Chondrocyte (in vitro differentiated cells): ENCODE measurements around the gene HAUS3. TPM values are rescaled to one million over a fixed set of nuclear protein-coding genes. Genes with fewer than 3 reads are reported as not detected.
A peak's percentile ranks its signal among the peaks of the same experiment; 100 is the strongest.

Experiments used
- DNase-seq: peaks from one replicate; pipeline ENCODE4 v3.0.0; 2021; ENCODE audit warnings: mixed read lengths, low spot score
- H3K27ac Mint-ChIP-seq: one replicate; pipeline ENCODE4 v1.8.0; 2021; ENCODE audit warnings: mild to moderate bottlenecking, moderate library complexity, mixed read lengths; ENCODE audit not compliant: unreplicated experiment
- H3K27me3 Mint-ChIP-seq: 2 replicates; pipeline ENCODE4 v1.8.0; 2021; ENCODE audit warnings: low read depth, mixed read lengths
- H3K36me3 Mint-ChIP-seq: 2 replicates; pipeline ENCODE4 v1.8.0; 2021; ENCODE audit warnings: low read depth, mixed read lengths
- H3K4me1 Mint-ChIP-seq: 2 replicates; pipeline ENCODE4 v1.8.0; 2021; ENCODE audit warnings: low read depth, mild to moderate bottlenecking, mixed read lengths
- H3K4me3 Mint-ChIP-seq: one replicate; pipeline ENCODE4 v1.8.0; 2021; ENCODE audit warnings: mild to moderate bottlenecking, moderate library complexity, mixed read lengths; ENCODE audit not compliant: unreplicated experiment
- H3K9me3 Mint-ChIP-seq: 2 replicates; pipeline ENCODE4 v1.8.0; 2021; ENCODE audit warnings: low read depth, mixed read lengths
- total RNA-seq: library from RNA; stranded (reverse); gene quantifications from 3 replicates; pipeline ENCODE4 v1.2.1, GENCODE V29; 2021
- TF ChIP-seq, protein P1 (sequence below): fragments of 200-600 bp; sonication (generic); IDR thresholded peaks from 2 replicates; pipeline ENCODE4 v1.5.0; 2021; ENCODE audit warnings: antibody characterized with exemption, mild to moderate bottlenecking, moderate library complexity

The HAUS3 gene
- total RNA-seq, 1 donor from 2014 or later, result 10.0 TPM

DNA sequence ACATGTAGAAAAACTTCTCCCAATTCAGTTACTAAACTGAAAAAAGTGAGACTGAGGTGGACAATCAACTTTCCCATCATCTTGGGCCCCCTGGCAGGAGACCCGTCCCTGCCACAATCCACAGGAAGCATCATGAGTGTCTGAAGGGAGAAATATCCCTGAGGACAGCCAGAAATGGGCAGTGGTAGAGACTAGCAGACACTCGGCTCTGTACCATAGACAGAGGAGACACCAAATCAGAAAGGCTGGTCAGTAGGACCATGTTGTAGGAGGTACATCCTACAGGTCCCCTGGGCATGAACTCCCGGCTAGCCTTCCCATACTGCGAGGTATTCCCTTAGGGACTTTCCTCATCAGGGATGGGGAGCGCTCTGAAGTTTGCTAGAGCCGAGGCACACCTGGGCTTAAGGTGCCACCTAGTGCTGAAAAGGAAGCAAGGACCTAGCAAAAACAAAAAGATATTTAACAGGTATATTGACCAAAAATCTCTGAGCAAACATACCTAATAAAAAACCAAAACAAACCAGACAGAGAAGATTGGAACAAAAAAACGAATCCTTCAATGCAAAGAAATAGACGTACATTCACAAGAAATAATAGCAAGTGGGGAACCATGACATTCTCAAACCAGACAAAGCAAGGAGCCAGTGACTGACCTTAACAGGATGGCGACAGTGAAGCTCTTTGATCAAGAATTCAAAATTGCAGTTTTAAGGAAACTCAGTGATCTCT, 55.6 kb downstream of the HAUS3 start:
- no peak overlapping the region for H3K27ac Mint-ChIP-seq
- no peak for DNase-seq
- no peaks in the 10 kb centered on the region for H3K4me1 Mint-ChIP-seq
- peaks cover 23% of the 10 kb centered on the region for H3K36me3 Mint-ChIP-seq
- H3K27me3 Mint-ChIP-seq, result no peaks in the 10 kb centered on the region
- H3K9me3 Mint-ChIP-seq, result peaks cover 35% of the 10 kb centered on the region
- TF ChIP-seq, protein P1, sequence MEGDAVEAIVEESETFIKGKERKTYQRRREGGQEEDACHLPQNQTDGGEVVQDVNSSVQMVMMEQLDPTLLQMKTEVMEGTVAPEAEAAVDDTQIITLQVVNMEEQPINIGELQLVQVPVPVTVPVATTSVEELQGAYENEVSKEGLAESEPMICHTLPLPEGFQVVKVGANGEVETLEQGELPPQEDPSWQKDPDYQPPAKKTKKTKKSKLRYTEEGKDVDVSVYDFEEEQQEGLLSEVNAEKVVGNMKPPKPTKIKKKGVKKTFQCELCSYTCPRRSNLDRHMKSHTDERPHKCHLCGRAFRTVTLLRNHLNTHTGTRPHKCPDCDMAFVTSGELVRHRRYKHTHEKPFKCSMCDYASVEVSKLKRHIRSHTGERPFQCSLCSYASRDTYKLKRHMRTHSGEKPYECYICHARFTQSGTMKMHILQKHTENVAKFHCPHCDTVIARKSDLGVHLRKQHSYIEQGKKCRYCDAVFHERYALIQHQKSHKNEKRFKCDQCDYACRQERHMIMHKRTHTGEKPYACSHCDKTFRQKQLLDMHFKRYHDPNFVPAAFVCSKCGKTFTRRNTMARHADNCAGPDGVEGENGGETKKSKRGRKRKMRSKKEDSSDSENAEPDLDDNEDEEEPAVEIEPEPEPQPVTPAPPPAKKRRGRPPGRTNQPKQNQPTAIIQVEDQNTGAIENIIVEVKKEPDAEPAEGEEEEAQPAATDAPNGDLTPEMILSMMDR, result peak; percentile 56
- H3K4me3 Mint-ChIP-seq, result no peak overlapping the region

DNA sequence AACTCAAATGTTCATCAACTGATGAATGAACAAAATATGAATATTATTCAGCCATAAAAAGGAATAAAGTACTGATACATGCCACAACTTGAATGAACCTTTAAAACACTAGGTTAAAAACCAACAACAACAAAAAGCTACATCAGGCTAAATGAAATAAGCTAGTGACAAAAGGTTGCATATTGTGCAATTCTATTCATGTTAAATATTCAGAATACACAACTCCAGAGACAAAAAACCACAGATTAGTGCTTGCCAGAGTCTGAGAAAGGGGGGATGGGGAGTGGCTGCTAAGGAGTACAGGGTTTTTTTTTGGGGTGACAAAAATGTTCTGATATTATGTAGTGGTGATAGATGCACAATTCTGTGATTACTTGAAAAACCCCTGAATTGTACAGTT, 58.5 kb downstream of the HAUS3 start:
- Mint-ChIP-seq H3K36me3 (peaks cover 15% of the 10 kb centered on the region), H3K4me3 (no peak overlapping the region), H3K27me3 (no peaks in the 10 kb centered on the region), H3K4me1 (no peaks in the 10 kb centered on the region), H3K9me3 (peaks cover 26% of the 10 kb centered on the region), H3K27ac (no peak overlapping the region)
- DNase-seq, result no peak
- TF ChIP-seq, protein P1, result no peak

DNA sequence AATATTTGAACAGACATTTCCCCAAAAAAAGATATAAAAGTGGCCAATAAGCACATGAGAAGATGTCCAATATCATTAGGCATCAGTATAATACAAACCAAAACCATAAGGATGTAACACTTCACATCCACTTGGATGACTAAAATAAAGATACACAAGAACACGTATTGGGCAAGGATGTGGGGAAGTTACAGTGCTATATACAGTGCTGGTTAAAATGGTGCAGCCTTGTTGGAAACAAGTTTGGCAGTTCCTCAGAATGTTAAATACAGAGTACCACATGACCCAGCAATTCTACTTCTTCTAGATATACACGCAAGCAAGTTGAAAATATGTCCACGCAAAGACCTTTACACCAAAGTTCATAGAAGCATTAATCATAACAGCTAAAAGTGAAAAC, 58.9 kb downstream of the HAUS3 start:
- H3K27me3 Mint-ChIP-seq, result no peaks in the 10 kb centered on the region
- H3K9me3 Mint-ChIP-seq, result peaks cover 25% of the 10 kb centered on the region
- TF ChIP-seq, protein P1, result no peak
- H3K4me3 Mint-ChIP-seq, result no peak overlapping the region
- no peaks in the 10 kb centered on the region for H3K4me1 Mint-ChIP-seq
- H3K27ac Mint-ChIP-seq, result no peak overlapping the region
- peaks cover 16% of the 10 kb centered on the region for H3K36me3 Mint-ChIP-seq
- DNase-seq, result no peak

DNA sequence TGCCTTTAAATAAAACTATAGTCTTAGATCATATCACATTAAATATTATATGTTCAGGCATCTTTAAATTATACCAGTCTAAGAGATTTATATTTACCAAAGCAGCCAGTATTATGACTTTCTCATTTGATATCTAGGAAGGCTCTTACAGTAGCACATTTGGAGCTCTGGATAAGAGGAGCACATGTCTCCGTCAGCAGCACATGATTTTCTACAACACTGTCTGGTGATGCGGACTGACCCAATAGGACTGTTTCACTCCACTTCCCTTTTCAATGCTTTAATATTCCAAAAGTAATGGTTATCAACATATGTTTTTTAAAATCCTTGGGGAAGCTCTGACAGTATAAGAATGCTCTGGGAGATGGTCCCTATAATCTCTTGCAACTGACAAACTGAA, 61.5 kb downstream of the HAUS3 start:
- Mint-ChIP-seq H3K4me1 (no peaks in the 10 kb centered on the region), H3K36me3 (peaks cover 7% of the 10 kb centered on the region), H3K27me3 (no peaks in the 10 kb centered on the region), H3K4me3 (no peak overlapping the region), H3K27ac (no peak overlapping the region), H3K9me3 (peaks cover 8% of the 10 kb centered on the region)
- DNase-seq, result no peak
- TF ChIP-seq, protein P1, result no peak

DNA sequence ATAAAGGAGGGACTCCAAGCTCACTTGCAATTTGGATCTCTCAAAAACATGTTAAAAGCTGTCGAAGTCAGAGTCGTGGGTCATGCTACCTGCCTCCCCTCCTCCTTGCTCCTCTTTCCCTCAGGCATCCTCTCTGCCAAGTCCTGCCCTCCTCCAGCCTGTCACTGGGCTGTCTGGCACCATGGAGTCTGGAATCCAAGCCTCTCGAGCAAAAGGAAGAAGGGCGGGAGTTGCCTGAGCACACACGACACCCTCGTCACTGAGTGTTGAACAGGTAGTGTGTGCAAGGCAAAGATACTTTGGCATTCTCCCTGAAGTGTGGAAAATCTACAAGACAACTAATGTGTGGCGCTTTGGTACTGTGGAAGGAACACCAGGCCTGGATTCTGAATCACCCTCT, 62.2 kb downstream of the HAUS3 start:
- Mint-ChIP-seq H3K27me3 (no peaks in the 10 kb centered on the region), H3K9me3 (peaks cover 8% of the 10 kb centered on the region), H3K27ac (no peak overlapping the region), H3K4me1 (no peaks in the 10 kb centered on the region), H3K36me3 (peaks cover 10% of the 10 kb centered on the region), H3K4me3 (no peak overlapping the region)
- TF ChIP-seq, protein P1, result no peak
- no peak for DNase-seq
